HepG2 (cell line): Measurements from ENCODE around the gene DIS3L2. TPM values are rescaled to one million over a fixed set of nuclear protein-coding genes. Genes with fewer than 3 reads are reported as not detected.

ENCODE experiments used
- ATAC-seq: fragments of 200-7000 bp; cut with Tn5 transposase; 3 replicates; pipeline ENCODE4 v1.9.1; 2020; ENCODE audit warnings: mild to moderate bottlenecking, moderate library complexity
- BruUV-seq: library from RNA; stranded (reverse); fragments of 400-500 nt; replicated peaks from 2 replicates; lab custom pipeline; 2021; lab: Mats Ljungman, UMichigan
- CTCF ChIA-PET: fragments of 300-600 bp; formaldehyde crosslinking; extraction: SDS; loops from one replicate; lab custom pipeline; 2021; ENCODE audit warnings: low total read pairs, inconsistent platforms, low intra/inter-chr PET ratio; lab: Yijun Ruan, JAX
- POLR2A ChIA-PET: fragments of 350-600 bp; sonication (Branson Sonifier 250); formaldehyde crosslinking; loops from one replicate; lab custom pipeline; 2020; ENCODE audit warnings: antibody characterized with exemption, inconsistent platforms; lab: Yijun Ruan, JAX
- DNase-seq: peaks from one replicate; pipeline ENCODE4 v3.0.0-alpha.2; 2015; ENCODE audit warnings: low spot score
- FAIRE-seq: peaks from 3 replicates; lab custom pipeline; 2011; peaks lifted over from hg19 to GRCh38; lab: Jason Lieb, UNC
- H2AFZ ChIP-seq: one replicate; pipeline ENCODE4 v1.6.1; 2011; ENCODE audit warnings: low read length, inconsistent platforms
- H3K27ac ChIP-seq: fragments of 300-600 bp; 3 replicates; pipeline ENCODE4 v1.8.0; 2011; ENCODE audit warnings: mixed run types, mild to moderate bottlenecking, mixed read lengths, low read length, inconsistent platforms; ENCODE audit not compliant: insufficient read depth; ENCODE audit errors: extremely low read length
- H3K27me3 ChIP-seq, 2 experiments: fragments of 200-600 bp in 1 of 2; 2 replicates in 1 of 2; 3 replicates in 1 of 2; pipeline versions ENCODE4 v1.6.0 to v1.8.0; 2011; ENCODE audit warnings: low read length in 2 of 2, mild to moderate bottlenecking in 2 of 2, moderate library complexity in 2 of 2, inconsistent platforms in 1 of 2; ENCODE audit not compliant: insufficient read depth in 2 of 2, control insufficient read depth in 1 of 2
- H3K36me3 ChIP-seq, 2 experiments: fragments of 200-600 bp in 1 of 2; replicated peaks in 1 of 2; 2 replicates in 1 of 2; 3 replicates in 1 of 2; pipeline versions ENCODE4 v1.5.1 to v1.8.0; 2011; ENCODE audit warnings: low read length in 2 of 2, inconsistent platforms in 1 of 2; ENCODE audit not compliant: insufficient read depth in 2 of 2, control insufficient read depth in 1 of 2
- H3K4me1 ChIP-seq: 2 replicates; pipeline ENCODE4 v1.5.1; 2012; ENCODE audit warnings: low read length, inconsistent platforms; ENCODE audit not compliant: insufficient read depth
- H3K4me2 ChIP-seq: 2 replicates; pipeline ENCODE4 v1.6.0; 2011; ENCODE audit warnings: low read depth, low read length, inconsistent platforms
- H3K4me3 ChIP-seq, 3 experiments: fragments of 200-600 bp in 1 of 3; sonication (generic), shearing (Covaris generic) in 1 of 3; replicated peaks in 1 of 3; 2 replicates each; pipeline ENCODE4 v1.5.1; 2011 to 2016; ENCODE audit warnings: low read length in 3 of 3, inconsistent platforms in 2 of 3, low read depth in 2 of 3, mild to moderate bottlenecking in 2 of 3, control low read depth in 1 of 3, mixed read lengths in 1 of 3; ENCODE audit not compliant: insufficient read depth in 1 of 3
- H3K79me2 ChIP-seq: one replicate; pipeline ENCODE4 v1.6.1; 2011; ENCODE audit warnings: low read length, inconsistent platforms; ENCODE audit not compliant: insufficient read depth
- H3K9ac ChIP-seq: 2 replicates; pipeline ENCODE4 v1.6.0; 2011; ENCODE audit warnings: mild to moderate bottlenecking, low read depth, low read length, inconsistent platforms; ENCODE audit not compliant: insufficient read depth
- H3K9me3 ChIP-seq: 2 replicates; pipeline ENCODE4 v1.5.1; 2012; ENCODE audit warnings: mild to moderate bottlenecking, low read length
- H4K20me1 ChIP-seq: 2 replicates; pipeline ENCODE4 v1.6.0; 2011; ENCODE audit warnings: inconsistent platforms, mild to moderate bottlenecking, low read length, moderate library complexity; ENCODE audit not compliant: insufficient read depth
- CBFB ChIP-seq: sonication (generic); formaldehyde crosslinking; IDR thresholded peaks from 2 replicates; pipeline ENCODE4 v1.4.0; 2020; ENCODE audit warnings: missing genetic modification reagents
- CEBPG ChIP-seq: IDR thresholded peaks from 2 replicates; pipeline ENCODE4 v1.6.1; 2016
- CHCHD3 ChIP-seq: sonication (generic); formaldehyde crosslinking; IDR thresholded peaks from 2 replicates; pipeline ENCODE4 v1.8.0; 2022; ENCODE audit warnings: mild to moderate bottlenecking, missing genetic modification reagents, moderate library complexity
- ELF3 ChIP-seq: IDR thresholded peaks from 2 replicates; pipeline ENCODE4 v1.6.1; 2016; ENCODE audit warnings: missing genetic modification reagents, missing compliant biosample characterization
- ETV6 ChIP-seq: sonication (generic); formaldehyde crosslinking; conservative IDR thresholded peaks from 2 replicates; pipeline ENCODE4 v1.4.0; 2020; ENCODE audit warnings: missing genetic modification reagents
- EZH2 ChIP-seq: conservative IDR thresholded peaks from 2 replicates; pipeline ENCODE4 v1.6.1; 2012; ENCODE audit warnings: mild to moderate bottlenecking, low read depth, low read length, moderate library complexity
- HDAC2 ChIP-seq: sonication (generic); formaldehyde crosslinking; IDR thresholded peaks from 2 replicates; pipeline ENCODE4 v1.4.0; 2020; ENCODE audit warnings: missing genetic modification reagents
- HNRNPL ChIP-seq: fragments of 200-400 bp; formaldehyde crosslinking; IDR thresholded peaks from 2 replicates; pipeline ENCODE4 v1.6.1; 2017; ENCODE audit warnings: mild to moderate bottlenecking, low read depth, low read length
- KLF12 ChIP-seq: sonication (generic); formaldehyde crosslinking; IDR thresholded peaks from 2 replicates; pipeline ENCODE4 v1.4.0; 2020; ENCODE audit warnings: missing genetic modification reagents, borderline replicate concordance
- MBNL3 ChIP-seq: fragments of 250-450 bp; sonication (Bioruptor Pico); conservative IDR thresholded peaks from 2 replicates; pipeline ENCODE4 v1.8.0; 2022; ENCODE audit warnings: mild to moderate bottlenecking, inconsistent platforms
- MLX ChIP-seq: IDR thresholded peaks from 2 replicates; pipeline ENCODE4 v1.6.1; 2016
- NCOA2 ChIP-seq: sonication (generic); formaldehyde crosslinking; IDR thresholded peaks from 2 replicates; pipeline ENCODE4 v1.8.0; 2022; ENCODE audit warnings: inconsistent platforms
- PHF8 ChIP-seq: sonication (generic); formaldehyde crosslinking; IDR thresholded peaks from 2 replicates; pipeline ENCODE4 v1.5.0; 2020; ENCODE audit warnings: missing genetic modification reagents
- PLRG1 ChIP-seq: fragments of 450-650 bp; conservative IDR thresholded peaks from 2 replicates; pipeline ENCODE4 v1.6.1; 2016
- SIX4 ChIP-seq: sonication (generic); formaldehyde crosslinking; IDR thresholded peaks from 2 replicates; pipeline ENCODE4 v1.4.0; 2020; ENCODE audit warnings: missing genetic modification reagents
- ZNF160 ChIP-seq: sonication (generic); formaldehyde crosslinking; IDR thresholded peaks from 2 replicates; pipeline ENCODE4 v1.8.0; 2022; ENCODE audit warnings: mild to moderate bottlenecking, inconsistent platforms, missing genetic modification reagents
- ZNF543 ChIP-seq: sonication (generic); formaldehyde crosslinking; IDR thresholded peaks from 2 replicates; pipeline ENCODE4 v1.4.0; 2020; ENCODE audit warnings: mild to moderate bottlenecking, missing genetic modification reagents
- ZNF564 ChIP-seq: sonication (generic); formaldehyde crosslinking; IDR thresholded peaks from 2 replicates; pipeline ENCODE4 v1.8.1; 2023; ENCODE audit warnings: mild to moderate bottlenecking, missing genetic modification reagents
- ZNF740 ChIP-seq: sonication (generic); formaldehyde crosslinking; IDR thresholded peaks from 2 replicates; pipeline ENCODE4 v1.4.0; 2020; ENCODE audit warnings: missing genetic modification reagents
- ZSCAN21 ChIP-seq: sonication (generic); formaldehyde crosslinking; IDR thresholded peaks from 2 replicates; pipeline ENCODE4 v1.8.0; 2022; ENCODE audit warnings: mild to moderate bottlenecking, missing genetic modification reagents, moderate library complexity, borderline replicate concordance
- WGBS: methylation state at CpG from one replicate; pipeline ENCODE4 v1.1.6; 2017; ENCODE audit warnings: low lambda C conversion rate; 5-methylcytosine and 5-hydroxymethylcytosine counted together
- in situ Hi-C: cut with HindIII; loops from 2 replicates; pipeline ENCODE4 v1.10.0; 2017; ENCODE audit warnings: low pct_unique_long_range_greater_than_20kb; ENCODE audit not compliant: extremely low pct_ligation_motif_present
- intact Hi-C: fragments of 100-400 bp; cut with micrococcal nuclease; formaldehyde crosslinking; loops from one replicate; pipeline ENCODE4 v1.10.0; 2022; ENCODE audit not compliant: unreplicated experiment
- polyA plus RNA-seq, 8 experiments: library from polyadenylated mRNA; depleted of rRNA in 3 of 8; stranded (reverse) in 7 of 8; unstranded in 1 of 8; fragments of >200 nt; fragmentation: Illumina TruSeq in 4 of 8; extraction: Trizol in 4 of 8; gene quantifications; 2 replicates each; pipeline versions ENCODE4 v1.2.1 to v1.2.3, GENCODE V29; 2011 to 2016; ENCODE audit warnings: low read depth in 4 of 8, missing spikeins in 1 of 8, mixed read lengths in 1 of 8; ENCODE audit not compliant: insufficient read depth in 1 of 8
- total RNA-seq, 5 experiments: library from RNA; depleted of rRNA; stranded (reverse); fragments of >200 nt; fragmentation: Illumina TruSeq; extraction: Trizol; gene quantifications; 2 replicates each; pipeline ENCODE4 v1.2.3, GENCODE V29; 2016; ENCODE audit warnings: low read depth in 1 of 5
- TF ChIP-seq, protein P1 (sequence below): sonication (generic); formaldehyde crosslinking; IDR thresholded peaks from 2 replicates; pipeline ENCODE4 v1.4.0; 2020; ENCODE audit warnings: mild to moderate bottlenecking, low read depth, missing genetic modification reagents

DIS3L2 gene
- total and polyA plus RNA-seq, 2 of the 13 experiments (the other 11 are each of a cell fraction or from before 2014, with no cell fraction given), result 7.0 to 23.9 TPM

- DNase-seq, result no peak
- POLR2A ChIA-PET, result no interaction called here
Measured at GRCh38 chr2:231928901-231929725, 32.4 kb upstream of the DIS3L2 start.

DNA sequence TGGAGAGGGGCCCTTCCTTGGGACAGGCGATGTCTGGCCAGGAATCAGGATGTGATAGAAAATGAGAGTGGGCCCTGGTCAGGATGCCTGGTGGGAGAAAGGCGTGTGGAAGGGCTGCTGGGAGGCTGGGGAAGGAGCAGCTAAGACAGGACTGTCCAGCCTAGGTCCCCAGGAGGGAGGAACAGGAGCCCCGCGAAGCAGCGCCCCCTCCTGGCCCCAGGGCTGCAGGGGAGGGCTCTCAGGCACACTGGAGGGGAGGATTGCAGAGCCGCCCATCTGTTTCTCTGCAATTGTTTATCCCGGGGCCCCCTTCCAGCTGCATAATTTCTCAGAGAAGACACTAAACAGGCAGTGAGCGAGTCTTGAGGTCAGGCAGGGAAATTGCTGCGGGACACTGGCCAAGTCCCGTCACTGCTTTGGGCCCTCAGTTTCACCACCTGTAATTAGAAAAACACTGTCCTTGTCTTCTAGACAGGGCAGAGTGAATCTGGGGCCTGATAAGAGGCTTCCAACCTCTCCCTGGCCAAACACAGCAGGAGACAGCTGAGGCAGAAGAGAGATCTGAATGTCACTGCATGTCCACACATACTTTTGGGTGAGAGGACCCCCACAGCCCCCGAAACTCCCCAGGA, 31.4 kb upstream of the DIS3L2 start:
- H3K4me3 ChIP-seq, result no peak overlapping the region
- H3K27ac ChIP-seq, result no peak overlapping the region
- H3K36me3 ChIP-seq, result no peaks in the 10 kb centered on the region
- DNase-seq (no peak), FAIRE-seq (no peak), ATAC-seq (no peak)
- no peaks in the 10 kb centered on the region for H3K79me2 ChIP-seq
- no peaks in the 10 kb centered on the region; the same call in 1 of the 2 replicates for H4K20me1 ChIP-seq
- H3K4me2 ChIP-seq, result no peak overlapping the region
- H3K9me3 ChIP-seq, result no peaks in the 10 kb centered on the region
- intact Hi-C loops (loop anchor here (5.0 kb wide), 1 partner anchor 32 kb away; the partner anchor contains the start of gene DIS3L2), in situ Hi-C loops (loop anchor here (10.0 kb wide), 1 partner anchor 215 kb away; no protein-coding TSS in a partner anchor)
- no TSS peak for BruUV-seq
- no peak overlapping the region for H3K9ac ChIP-seq
- 15% methylated on average over 11 of the region's 11 CpGs for WGBS
- H3K4me1 ChIP-seq, result peaks cover 43% of the 10 kb centered on the region
- H2AFZ ChIP-seq, result no peak overlapping the region
- peaks cover 17 to 86% of the 10 kb centered on the region in 2 experiments; a peak in 4 of 5 replicates for H3K27me3 ChIP-seq
- POLR2A ChIA-PET, result no interaction called here
- CTCF ChIA-PET, result no interaction called here
- TF ChIP-seq HNRNPL (no peak), CHCHD3 (CRISPR knock-in tag) (no peak), ETV6 (CRISPR knock-in tag) (no peak), MLX (no peak), ZNF740 (CRISPR knock-in tag) (no peak), EZH2 (no peak), ZSCAN21 (0 out of 2 replicates have a peak, but pooled peaks have one; percentile 11), MBNL3 (CRISPR knock-in tag) (no peak), ZNF564 (CRISPR knock-in tag) (no peak), ELF3 (no peak)
- TF ChIP-seq, protein P1, sequence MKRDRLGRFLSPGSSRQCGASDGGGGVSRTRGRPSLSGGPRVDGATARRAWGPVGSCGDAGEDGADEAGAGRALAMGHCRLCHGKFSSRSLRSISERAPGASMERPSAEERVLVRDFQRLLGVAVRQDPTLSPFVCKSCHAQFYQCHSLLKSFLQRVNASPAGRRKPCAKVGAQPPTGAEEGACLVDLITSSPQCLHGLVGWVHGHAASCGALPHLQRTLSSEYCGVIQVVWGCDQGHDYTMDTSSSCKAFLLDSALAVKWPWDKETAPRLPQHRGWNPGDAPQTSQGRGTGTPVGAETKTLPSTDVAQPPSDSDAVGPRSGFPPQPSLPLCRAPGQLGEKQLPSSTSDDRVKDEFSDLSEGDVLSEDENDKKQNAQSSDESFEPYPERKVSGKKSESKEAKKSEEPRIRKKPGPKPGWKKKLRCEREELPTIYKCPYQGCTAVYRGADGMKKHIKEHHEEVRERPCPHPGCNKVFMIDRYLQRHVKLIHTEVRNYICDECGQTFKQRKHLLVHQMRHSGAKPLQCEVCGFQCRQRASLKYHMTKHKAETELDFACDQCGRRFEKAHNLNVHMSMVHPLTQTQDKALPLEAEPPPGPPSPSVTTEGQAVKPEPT (CRISPR knock-in tag), result no peak

More at GRCh38 chr2:231928901-231929725, 32.4 kb upstream of the DIS3L2 start:
- no peaks in the 10 kb centered on the region; the same call in 1 of the 2 replicates for H4K20me1 ChIP-seq
- intact Hi-C loops, result loop anchor here (5.0 kb wide), 1 partner anchor 33 kb away; the partner anchor contains the start of gene DIS3L2
- no peaks in the 10 kb centered on the region for H3K9me3 ChIP-seq
- no peak overlapping the region for H3K27ac ChIP-seq
- CTCF ChIA-PET, result no interaction called here
- TF ChIP-seq HDAC2 (CRISPR knock-in tag) (no peak), PHF8 (CRISPR knock-in tag) (no peak), ZNF160 (CRISPR knock-in tag) (no peak), PLRG1 (no peak), NCOA2 (CRISPR knock-in tag) (no peak), CEBPG (CRISPR knock-in tag) (no peak), CBFB (CRISPR knock-in tag) (no peak), KLF12 (CRISPR knock-in tag) (no peak), ZNF543 (CRISPR knock-in tag) (no peak), SIX4 (no peak)
- peaks cover 20 to 96% of the 10 kb centered on the region in 2 experiments; a peak in 4 of 5 replicates for H3K27me3 ChIP-seq
- WGBS, result 5% methylated on average over 11 of the region's 11 CpGs
- in situ Hi-C loops, result loop anchor here (10.0 kb wide), 1 partner anchor 216 kb away; no protein-coding TSS in a partner anchor
- H3K36me3 ChIP-seq, result no peaks in the 10 kb centered on the region
- no peak overlapping the region for H3K9ac ChIP-seq
- H3K4me1 ChIP-seq, result peaks cover 43% of the 10 kb centered on the region
- H3K4me2 ChIP-seq, result no peak overlapping the region
- no peak for ATAC-seq
- BruUV-seq, result no TSS peak
- no peak overlapping the region for H3K4me3 ChIP-seq
- H3K79me2 ChIP-seq, result no peaks in the 10 kb centered on the region
- no peak overlapping the region for H2AFZ ChIP-seq
- no peak for FAIRE-seq
